GM18511 (cell line): ENCODE measurements around the gene POLN.

Experiments used
- ATAC-seq: cut with Tn5 transposase; IDR thresholded peaks from one replicate; pipeline ENCODE4 v1.9.1; 2021; ENCODE audit warnings: mild to moderate bottlenecking, moderate library complexity; ENCODE audit not compliant: unreplicated experiment

POLN gene

DNA sequence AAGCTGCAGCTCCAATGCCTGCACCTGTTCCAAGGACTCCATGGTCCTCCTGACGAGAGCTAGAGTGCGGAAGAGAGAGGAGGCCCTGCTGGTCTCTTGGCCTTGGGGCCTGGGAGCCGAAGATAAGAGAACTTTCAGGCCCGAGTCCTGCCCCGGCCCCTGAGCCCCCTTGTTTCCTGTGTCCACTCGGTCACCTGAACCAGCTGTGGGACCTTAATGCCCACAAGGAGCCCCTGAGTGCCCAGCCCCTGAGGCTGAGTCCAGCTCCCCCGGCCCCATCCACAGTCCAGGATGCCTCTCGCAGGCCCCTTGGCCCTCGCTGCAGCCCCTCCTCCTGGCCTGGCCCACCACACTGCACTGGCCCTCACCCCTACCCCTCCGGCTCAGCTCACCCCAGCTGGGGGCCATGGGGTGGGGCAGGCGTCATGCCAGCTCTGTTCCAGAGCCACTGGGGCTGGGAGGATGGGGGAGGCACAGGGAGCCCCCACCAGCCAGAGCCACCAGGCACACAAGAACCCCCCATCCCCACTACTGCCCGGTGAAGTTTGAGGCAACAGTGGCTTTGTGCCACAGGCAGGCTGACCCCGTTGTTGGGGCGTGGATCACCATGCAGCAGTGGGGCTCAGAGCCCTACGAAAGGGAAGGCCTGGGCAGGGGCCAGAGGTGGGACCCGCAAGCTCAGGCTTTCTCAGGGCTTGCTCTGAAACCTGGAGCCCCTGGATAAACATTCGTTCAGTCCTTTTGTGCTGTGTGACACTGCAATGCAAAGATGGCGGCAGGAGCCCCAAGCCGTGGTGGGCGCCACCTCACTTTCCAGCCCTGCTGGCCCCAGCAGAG, 168.7 kb downstream of the POLN start:
- no peak for ATAC-seq

DNA sequence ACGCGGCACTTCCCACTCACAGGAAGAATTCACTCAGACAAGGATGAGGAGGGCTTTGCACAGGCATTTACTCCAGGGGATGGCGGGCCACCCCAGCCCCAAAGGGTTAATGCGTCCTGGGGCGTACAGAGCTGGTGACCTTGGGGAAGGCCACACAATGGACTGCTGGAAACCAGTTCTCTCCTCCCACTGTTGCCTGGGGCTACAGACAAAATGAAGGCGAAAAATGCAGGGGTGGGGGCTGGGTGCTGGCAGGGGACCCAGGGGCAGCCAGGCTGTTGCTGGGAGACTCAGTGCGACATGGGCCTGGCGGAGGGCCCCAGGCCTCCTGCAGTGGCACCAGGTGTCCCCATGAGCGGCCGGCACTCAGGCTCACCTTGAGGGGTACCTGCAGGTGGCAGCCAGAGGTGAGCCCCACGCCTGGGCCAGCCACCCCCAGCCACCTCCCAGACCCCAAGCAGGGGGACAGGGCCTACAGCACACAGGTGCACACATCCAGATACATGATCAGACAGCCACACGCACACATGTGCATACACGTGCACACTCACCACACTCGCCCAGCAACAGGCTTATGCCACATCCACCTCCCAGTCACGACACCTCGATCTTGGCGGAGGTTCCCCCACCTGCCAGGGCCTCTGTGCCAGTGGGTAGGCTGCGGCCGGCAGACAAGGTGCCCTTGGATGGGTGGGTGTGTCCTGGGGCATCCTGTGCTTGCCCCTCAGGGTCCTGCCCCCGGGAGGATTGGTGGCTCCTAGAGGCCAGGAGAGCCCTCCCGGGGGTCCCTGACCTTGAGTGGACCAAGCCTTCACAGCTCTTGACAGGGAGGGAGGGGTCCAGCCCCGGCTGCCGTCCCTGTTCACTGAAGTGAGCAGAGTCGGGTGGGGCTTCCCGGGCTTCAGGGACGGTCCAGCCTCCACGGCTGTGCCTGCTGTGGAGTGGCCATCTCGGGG, 169.7 kb downstream of the POLN start:
- ATAC-seq, result no peak

DNA sequence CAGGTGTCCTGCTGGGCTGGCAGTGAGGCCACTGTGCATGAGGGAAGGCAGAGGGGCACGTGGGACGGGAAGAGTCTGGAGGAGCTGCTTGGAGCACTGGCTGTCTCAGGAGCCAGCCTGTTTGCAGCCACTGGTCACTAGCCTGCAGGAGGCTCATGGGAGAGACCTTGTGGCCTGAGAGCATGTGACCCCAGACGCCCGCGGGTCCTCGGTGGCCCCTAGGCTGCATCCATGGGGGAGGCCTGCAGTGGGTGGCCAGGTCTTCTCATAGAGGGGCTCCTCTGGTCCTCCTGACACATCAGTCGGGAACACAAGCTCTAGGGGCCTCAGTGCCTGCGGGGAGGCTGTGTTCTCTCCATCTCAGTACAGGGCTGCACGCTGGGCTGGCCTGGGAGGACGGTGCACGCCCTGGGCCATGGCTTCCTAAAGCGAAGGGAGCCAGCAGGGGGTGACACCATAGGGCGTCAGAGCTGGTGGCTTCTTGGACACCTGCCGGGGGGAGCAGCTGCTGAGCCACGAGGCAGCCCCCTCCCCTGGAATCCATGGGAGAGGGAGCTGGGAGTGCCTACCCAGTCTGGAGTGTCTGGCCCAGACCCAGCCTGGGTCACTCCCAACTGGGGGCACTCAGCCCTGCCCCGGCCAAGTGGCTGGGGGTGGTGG, 170.5 kb downstream of the POLN start:
- no peak for ATAC-seq

DNA sequence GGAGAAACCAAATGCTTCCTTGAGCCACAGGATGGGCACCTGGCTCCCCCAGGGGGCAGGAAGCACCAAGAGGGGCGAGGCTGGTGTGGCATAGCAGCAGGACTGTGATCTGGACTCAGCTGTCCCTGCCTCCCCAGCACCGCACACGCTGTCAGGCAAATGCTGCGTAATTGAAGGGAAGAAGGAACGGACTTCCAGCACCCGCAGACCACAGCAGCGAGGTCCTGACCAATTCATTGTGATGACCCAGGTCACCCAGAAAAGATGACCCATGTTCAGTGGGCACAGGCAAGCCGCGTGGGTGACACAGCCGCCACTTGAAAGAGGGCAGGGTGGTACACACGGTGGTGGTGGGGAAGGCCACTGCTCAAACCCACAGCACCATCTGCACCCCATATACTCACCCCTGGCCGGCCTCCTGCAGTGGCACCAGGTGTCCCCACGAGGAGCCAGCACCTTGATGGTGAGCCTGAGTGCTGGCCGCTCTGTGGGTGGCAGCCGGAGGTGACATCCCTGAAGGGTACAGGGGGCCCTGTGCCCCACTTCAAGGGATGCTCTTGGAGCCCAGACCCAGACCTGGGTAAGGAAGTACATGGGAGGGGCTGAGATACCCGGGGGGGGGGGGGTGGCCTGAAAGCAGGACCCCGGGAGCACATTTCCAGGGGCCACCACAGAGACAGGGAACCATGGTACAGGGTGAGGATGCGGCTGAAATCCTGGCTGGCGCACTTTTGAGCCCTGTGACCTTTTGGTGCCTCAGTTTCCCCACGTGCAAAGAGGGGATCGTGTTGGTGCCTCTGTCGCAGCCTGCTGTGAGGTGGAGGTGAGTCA, 171.3 kb downstream of the POLN start:
- no peak for ATAC-seq

DNA sequence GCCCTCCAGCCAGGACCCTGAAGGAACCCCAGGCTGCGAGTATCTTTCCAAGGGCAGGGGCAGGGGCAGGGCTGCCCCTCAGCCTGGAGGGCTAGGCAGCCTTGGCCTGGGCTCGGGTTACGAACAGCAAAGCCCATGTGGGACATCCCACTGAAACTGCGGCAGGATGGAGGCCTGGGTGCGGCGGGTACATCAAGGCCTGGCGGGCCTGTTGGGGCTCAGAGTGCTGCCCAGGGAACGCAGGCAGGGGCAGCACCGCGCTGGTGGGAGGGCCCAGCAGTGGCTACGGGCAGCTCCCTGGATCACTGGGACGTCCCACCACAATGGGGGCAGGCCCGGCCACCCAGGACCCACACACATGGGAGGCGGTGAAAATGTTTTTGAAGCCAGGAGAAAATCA, 171.9 kb downstream of the POLN start:
- ATAC-seq, result no peak

DNA sequence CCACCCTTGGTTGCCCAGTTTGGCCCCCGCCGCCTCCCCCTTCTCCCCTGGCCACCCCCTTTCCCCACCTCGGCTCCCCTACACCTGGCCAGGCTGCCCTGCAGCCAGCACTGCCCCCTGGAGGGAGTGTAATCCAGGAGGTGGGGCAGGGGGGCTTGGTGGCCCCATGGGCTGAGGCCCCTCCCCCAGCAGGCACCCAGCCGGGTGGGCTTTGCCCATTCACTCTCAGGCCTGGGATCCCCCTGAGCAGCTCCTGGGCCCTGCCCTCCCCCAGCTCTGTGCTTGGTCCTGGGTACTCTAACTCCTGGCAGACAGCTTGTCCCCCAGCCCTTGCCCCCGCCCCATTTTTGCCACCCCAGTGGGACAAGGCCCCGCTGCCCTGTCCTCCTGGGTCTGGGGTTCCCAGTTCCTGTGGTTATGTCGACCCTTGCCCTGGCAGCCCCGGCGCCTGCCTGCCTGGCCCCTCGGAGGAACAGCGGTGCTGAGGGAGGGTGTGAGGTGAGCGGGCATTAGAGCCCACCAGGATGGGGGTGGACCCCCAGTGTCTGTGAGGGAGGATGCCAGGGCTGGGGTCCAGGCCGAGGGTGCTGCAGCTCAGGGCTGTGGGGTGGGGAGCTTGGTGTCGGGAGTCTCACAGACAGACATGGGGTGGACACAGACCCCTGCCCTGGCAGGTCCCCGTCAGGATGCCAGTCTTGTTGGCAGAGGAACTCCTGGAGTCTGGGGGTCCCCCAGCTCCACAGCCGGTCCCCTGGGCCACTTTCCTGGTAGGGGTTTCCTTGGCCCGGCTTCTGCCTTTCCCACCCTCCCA, 172.6 kb downstream of the POLN start:
- no peak for ATAC-seq

DNA sequence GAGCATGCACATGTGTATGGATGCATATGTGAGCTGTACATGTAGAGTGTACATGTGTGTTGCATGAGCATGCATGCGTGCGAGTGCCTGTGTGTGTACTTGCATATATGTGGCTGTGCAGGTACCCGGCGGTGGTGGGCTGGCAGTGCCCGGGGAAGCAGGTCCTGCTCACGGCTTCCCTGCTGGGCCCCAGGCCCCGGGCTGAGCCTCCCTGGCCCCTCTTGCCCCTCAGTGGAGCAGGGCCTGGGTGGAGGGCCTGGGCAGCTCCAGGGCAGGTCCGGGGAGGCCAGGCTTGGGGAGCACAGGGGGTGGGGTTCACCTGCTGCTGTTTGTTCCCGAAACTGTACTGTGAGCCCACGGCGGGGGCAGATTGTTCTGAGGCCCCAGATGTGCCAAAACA, 173.4 kb downstream of the POLN start:
- ATAC-seq, result no peak

DNA sequence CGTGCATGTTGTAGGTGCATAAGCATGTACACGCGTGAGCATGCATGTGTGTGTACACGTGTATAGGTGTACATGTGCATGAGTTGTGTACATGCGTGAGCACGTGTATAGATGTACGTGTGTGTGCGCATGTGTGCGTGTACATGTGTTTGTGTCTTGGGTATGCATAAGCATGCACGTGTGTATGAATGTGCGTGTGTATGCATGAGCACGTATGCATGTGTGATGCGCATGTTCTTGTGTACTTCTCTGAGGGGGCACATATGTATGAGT, 173.8 kb downstream of the POLN start:
- ATAC-seq, result no peak

DNA sequence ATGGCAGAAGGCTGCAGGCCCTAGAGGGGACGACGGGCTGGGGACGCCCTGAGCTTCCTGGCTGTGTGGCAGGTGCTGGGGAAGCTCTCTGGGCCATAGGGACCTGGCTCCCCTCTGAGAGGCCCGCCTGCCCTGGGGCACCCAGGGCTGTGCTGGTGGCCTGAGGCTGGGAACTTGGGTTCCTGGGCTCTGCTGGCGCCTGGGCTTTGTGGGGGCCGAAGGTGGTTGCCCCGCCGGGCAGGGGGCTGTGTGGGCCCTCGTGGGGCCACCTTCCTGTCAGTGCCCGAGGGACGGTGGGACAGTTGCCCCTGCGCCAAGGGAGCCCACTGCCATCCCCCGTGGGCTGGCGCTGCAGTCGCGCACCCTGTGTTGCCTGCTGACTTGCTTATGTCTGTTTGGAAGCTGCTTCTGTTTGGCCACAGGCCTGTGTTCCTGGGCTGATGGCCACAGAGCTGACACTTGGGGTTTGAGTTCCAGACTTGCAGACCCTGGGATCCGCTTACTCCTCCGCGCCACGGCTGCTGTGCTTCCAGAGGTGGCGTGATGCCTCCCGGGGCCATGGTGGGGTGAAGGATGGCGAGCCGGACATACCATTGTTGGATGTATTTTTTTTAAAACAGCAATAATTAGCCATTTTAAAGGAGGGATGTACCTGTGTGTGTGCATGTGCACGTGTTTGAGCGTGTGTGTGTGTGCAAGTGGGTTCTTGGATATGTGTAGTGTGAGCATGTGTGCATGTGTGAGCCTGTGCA, 174.3 kb downstream of the POLN start:
- ATAC-seq, result no peak

DNA sequence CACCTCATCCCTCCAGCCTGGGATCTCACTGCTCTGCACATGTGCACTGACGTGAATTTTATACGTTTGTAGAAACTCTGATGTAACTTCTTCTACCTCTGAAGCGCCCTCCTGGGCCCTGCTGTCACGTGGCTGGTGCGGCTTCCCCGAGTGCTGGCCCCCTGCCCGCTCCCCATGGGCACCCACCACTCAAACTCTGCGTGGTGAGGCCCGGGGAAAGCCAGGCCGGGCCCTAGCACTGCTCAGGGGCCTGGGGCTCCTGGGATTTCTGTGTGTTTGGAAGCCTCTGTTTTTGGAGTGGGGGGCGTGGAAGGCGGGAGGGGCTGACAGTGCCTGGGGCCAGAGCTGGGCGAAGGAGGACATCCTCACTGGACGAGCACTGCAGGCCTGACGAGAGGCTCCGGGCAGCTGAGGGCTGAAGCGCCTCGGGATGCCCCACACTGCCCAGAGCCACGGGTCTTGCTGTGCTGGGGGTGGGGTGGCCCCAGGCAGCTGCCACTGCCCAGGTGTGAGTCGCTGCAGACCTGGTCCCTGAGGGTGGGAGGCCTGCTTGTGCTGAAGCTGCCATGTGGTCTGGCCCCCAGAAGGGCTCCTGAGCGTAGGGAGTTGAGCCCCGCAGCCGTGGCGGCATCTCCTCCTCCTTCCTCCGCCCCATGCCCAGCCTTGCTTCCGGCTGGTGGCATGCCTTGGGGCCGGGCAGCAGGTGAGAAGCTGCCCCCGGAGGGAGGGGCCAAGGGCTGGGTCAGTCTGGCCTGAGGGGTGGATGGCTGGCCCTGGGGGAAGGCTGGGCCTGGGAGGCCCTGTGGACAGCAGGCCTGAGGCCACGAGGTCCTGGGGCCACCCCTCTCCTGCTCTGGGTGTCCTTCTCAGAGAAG, 175.1 kb downstream of the POLN start:
- no peak for ATAC-seq

DNA sequence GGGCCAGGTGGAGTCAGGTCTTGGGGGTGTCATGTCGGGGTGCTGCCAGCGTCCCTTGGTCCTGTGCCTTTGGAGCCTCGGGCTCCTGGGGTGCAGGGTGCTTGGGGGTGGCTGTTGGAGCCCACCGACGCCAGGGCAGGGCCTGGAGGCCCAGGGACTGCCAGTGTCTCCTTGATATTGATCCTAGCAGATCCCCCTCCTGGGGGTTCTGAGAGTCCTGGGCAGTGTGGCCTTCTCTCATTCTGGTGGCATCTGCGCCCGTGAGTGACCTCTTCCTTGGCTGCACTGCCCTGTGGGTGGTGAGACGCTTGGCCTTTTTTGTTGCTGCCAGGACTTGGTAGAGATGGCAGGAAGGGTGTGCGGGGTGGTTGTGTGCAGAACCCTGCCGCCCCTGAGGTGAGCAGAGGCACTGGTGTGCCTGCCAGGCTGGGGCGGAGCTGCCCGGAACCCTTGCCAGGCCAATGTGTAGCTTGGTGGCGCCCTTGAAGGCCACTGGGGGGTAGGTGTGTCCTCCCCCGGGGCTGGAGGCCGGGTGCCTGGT, 175.8 kb downstream of the POLN start:
- ATAC-seq, result no peak

DNA sequence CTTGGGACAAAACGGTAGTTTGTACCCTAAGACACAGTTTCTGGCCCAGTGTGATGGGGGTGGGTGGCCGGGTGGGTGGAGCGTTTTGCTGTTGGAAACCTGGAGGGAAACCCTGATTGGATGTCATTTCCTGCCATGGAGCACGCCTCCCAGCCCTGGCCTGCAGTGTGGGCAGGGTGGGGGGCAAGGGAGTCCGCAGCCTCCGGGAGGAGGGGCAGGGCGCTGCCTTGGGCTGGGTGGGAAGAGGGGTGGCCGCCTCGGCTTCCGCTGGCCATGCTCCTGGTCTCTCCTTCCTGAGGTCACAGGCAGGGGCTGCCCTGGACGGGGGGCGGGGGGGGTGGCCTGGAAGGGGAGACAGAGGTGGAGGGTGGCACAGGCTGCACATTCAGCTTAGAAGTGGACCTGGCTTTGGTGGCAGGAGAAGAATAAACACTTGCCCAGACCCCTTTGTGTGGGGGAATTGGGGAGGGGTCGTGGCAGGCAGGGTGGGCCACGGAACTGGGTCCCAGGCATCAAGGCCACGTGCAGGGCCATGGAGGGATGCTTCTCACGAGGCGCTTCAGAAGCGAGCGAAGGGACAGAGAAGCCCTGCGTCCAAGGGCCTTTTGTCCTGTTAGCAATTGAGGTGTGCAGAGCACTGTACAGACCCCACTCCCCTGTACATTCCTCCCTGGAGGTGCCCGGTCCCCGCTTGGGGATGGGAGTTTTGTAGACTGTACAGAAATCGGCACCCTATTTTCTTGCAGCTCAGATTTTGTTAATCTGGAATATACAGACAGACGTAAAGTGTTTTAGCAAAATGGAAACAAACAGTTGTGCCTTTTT, 176.6 kb downstream of the POLN start:
- ATAC-seq, result no peak

DNA sequence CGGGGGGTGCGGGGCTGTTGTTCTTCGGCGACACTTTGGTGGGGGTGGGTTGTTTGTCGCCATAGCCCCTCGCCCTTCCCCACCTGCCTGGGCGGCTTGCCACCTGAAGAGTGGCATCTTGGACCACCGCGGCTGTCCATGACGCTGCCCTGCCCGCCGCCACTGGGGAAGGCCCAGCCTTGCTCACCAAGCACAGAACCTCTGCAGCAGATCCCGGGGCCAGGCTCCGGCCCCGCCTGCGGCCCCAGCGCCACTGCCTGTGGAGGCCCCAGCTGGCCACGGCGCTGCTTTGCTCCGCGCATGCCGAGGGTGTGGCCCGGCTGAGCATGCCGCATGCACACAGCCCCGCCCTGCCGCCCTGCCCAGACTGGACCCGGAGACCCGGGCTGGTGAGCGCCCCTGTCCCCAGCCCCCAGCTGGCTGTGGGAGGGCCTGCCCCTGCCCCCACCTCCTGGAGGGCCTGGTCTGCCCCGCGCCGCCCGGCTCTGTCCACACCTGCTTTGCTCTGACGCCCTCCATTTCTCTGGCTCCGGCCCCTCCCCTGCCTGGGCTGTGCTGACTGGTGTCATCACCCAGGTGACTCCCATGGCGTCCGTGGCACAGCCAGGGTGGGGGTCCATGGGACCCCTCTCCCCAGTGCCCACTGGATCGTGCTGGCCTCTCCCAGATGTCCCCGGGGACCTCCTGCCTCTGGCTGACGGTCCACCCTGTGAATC, 177.5 kb downstream of the POLN start:
- ATAC-seq, result no peak

DNA sequence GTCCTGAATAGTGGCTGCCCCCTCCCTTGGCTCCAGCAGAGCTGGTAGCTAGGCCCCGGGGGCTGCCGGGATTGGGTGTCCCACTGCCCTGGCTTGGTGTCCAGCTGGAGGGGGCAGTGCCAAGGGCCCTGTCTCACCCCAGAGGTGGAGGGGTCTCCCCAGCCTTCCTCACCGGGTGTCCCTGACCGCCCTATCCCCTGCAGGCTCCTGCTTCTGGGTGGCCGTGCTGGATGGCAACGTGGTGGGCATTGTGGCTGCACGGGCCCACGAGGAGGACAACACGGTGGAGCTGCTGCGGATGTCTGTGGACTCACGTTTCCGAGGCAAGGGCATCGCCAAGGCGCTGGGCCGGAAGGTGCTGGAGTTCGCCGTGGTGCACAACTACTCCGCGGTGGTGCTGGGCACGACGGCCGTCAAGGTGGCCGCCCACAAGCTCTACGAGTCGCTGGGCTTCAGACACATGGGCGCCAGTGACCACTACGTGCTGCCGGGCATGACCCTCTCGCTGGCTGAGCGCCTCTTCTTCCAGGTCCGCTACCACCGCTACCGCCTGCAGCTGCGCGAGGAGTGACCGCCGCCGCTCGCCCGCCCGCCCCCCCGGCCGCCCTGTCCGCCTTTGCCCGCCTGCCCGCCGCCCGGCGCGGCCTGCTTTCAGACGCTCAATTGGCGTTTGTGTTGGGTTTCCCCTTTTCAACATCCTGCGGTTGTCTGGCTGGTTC, 178.2 kb downstream of the POLN start:
- no peak for ATAC-seq

DNA sequence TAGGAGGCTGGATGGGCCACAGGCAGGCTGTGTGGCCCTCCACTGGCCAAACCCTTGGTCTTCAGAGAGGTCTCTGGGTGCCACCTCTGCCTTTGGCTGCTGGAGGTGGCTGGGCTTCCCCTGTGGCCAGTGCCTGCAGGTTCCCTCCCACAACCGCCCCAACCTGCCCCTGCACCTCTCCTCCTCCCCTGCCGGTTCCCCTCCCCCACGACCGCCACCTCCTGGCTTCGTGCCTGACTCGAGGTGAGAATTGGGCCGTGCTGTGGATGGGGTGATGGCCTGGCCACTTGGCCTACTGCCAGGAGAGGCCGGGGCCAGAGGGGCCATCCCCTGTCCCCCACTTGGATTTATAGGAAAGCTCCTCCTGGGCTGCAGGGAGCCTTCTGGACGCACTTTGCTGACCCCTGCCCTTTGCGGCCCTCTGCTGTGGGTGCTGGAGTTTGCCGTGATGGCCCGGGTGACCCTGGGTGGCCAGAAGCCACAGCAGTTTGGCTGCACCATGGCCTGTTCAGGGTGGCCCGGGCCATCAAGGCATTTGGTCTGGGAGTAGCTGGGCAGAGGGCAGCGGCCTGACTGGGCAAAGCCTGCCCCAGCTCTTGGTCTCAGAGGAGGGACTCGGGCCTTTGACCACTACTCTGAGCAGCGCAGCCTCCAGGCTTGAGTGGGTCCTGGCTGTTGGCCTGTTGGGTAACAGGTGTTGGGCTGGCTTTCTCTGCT, 179.0 kb downstream of the POLN start:
- ATAC-seq, result no peak
